HEK293 (cell line): ENCODE measurements around the gene RASA3.

ENCODE experiments used
- CTCF ChIA-PET: fragments of 350-600 bp; formaldehyde crosslinking; extraction: SDS; loops from one replicate; lab custom pipeline; 2021; ENCODE audit warnings: antibody characterized with exemption; lab: Yijun Ruan, JAX
- POLR2A ChIA-PET: fragments of 300-600 bp; formaldehyde crosslinking; extraction: SDS; loops from one replicate; lab custom pipeline; 2020; ENCODE audit warnings: antibody characterized with exemption, inconsistent platforms; lab: Yijun Ruan, JAX
- H3K27ac ChIP-seq: fragments of 200-500 bp; sonication (Bioruptor generic); 2 replicates; pipeline ENCODE4 v1.5.1; 2014; ENCODE audit warnings: low read depth, low read length, control low read depth, inconsistent platforms; ENCODE audit errors: extremely low read depth
- H3K36me3 ChIP-seq, 2 experiments: fragments of 200-500 bp in 1 of 2; sonication (Bioruptor generic) in 1 of 2; 1 replicate in 1 of 2; 2 replicates in 1 of 2; pipeline ENCODE4 v1.5.1; 2014 to 2017; ENCODE audit warnings: inconsistent platforms in 2 of 2, low read length in 2 of 2; ENCODE audit not compliant: control insufficient read depth in 2 of 2, insufficient read depth in 1 of 2
- H3K4me1 ChIP-seq: fragments of 200-500 bp; sonication (Bioruptor generic); 2 replicates; pipeline ENCODE4 v1.5.1; 2014; ENCODE audit warnings: mild to moderate bottlenecking, low read length, inconsistent platforms; ENCODE audit not compliant: control insufficient read depth, insufficient read depth
- H3K4me3 ChIP-seq: 2 replicates; pipeline ENCODE4 v1.5.1; 2011; ENCODE audit warnings: low read depth, mild to moderate bottlenecking, control low read depth, low read length, moderate library complexity
- H3K9me3 ChIP-seq: fragments of 200-500 bp; sonication (Bioruptor generic); 2 replicates; pipeline ENCODE4 v1.5.1; 2014; ENCODE audit warnings: low read depth, low read length, inconsistent platforms; ENCODE audit not compliant: control insufficient read depth, insufficient read depth
- ELK4 ChIP-seq: IDR thresholded peaks from 2 replicates; pipeline ENCODE4 v1.6.1; 2011; ENCODE audit warnings: mild to moderate bottlenecking, low read depth, low read length, borderline replicate concordance
- GLIS2 ChIP-seq: fragments of 450-650 bp; formaldehyde crosslinking; IDR thresholded peaks from 2 replicates; pipeline ENCODE4 v1.5.1; 2016; ENCODE audit warnings: missing biosample characterization, missing genetic modification characterization
- HOXC10 ChIP-seq: sonication (generic); formaldehyde crosslinking; IDR thresholded peaks from 2 replicates; pipeline ENCODE4 v1.8.1; 2023; ENCODE audit warnings: mild to moderate bottlenecking, missing genetic modification reagents
- ZFP37 ChIP-seq: fragments of 450-650 bp; formaldehyde crosslinking; IDR thresholded peaks from 2 replicates; pipeline ENCODE4 v1.5.1; 2016; ENCODE audit warnings: missing biosample characterization, missing genetic modification characterization
- ZNF175 ChIP-seq: fragments of 450-650 bp; formaldehyde crosslinking; IDR thresholded peaks from 2 replicates; pipeline ENCODE4 v1.5.1; 2016; ENCODE audit warnings: missing biosample characterization, missing genetic modification characterization
- ZNF223 ChIP-seq: fragments of 450-650 bp; formaldehyde crosslinking; IDR thresholded peaks from 2 replicates; pipeline ENCODE4 v1.5.1; 2016; ENCODE audit warnings: missing biosample characterization, missing genetic modification characterization
- ZNF248 ChIP-seq: fragments of 450-650 bp; formaldehyde crosslinking; IDR thresholded peaks from 2 replicates; pipeline ENCODE4 v1.5.1; 2017; ENCODE audit warnings: missing biosample characterization, missing genetic modification characterization
- ZNF280D ChIP-seq: fragments of 450-650 bp; formaldehyde crosslinking; IDR thresholded peaks from 2 replicates; pipeline ENCODE4 v1.5.1; 2016; ENCODE audit warnings: missing biosample characterization, missing genetic modification characterization
- ZNF391 ChIP-seq: fragments of 450-650 bp; formaldehyde crosslinking; IDR thresholded peaks from 2 replicates; pipeline ENCODE4 v1.5.1; 2016; ENCODE audit warnings: low read depth, missing biosample characterization, missing genetic modification characterization, borderline replicate concordance
- ZNF514 ChIP-seq: fragments of 450-650 bp; formaldehyde crosslinking; IDR thresholded peaks from 2 replicates; pipeline ENCODE4 v1.5.1; 2016; ENCODE audit warnings: missing biosample characterization, missing genetic modification characterization
- ZNF548 ChIP-seq: fragments of 450-650 bp; formaldehyde crosslinking; IDR thresholded peaks from 2 replicates; pipeline ENCODE4 v1.5.1; 2016; ENCODE audit warnings: missing biosample characterization, missing genetic modification characterization
- ZNF549 ChIP-seq: fragments of 450-650 bp; IDR thresholded peaks from 2 replicates; pipeline ENCODE4 v1.5.1; 2018; ENCODE audit warnings: missing biosample characterization, missing genetic modification characterization, mild to moderate bottlenecking, inconsistent platforms, moderate library complexity
- ZNF560 ChIP-seq: fragments of 450-650 bp; formaldehyde crosslinking; IDR thresholded peaks from 2 replicates; pipeline ENCODE4 v1.5.1; 2017; ENCODE audit warnings: missing biosample characterization, missing genetic modification characterization, borderline replicate concordance
- ZNF701 ChIP-seq: fragments of 450-650 bp; formaldehyde crosslinking; IDR thresholded peaks from 2 replicates; pipeline ENCODE4 v1.5.1; 2016; ENCODE audit warnings: missing biosample characterization, missing genetic modification characterization
- ZNF704 ChIP-seq: fragments of 450-650 bp; formaldehyde crosslinking; IDR thresholded peaks from 2 replicates; pipeline ENCODE4 v1.5.1; 2016; ENCODE audit warnings: missing biosample characterization, missing genetic modification characterization
- ZNF747 ChIP-seq: fragments of 450-650 bp; formaldehyde crosslinking; IDR thresholded peaks from 2 replicates; pipeline ENCODE4 v1.5.1; 2016; ENCODE audit warnings: missing biosample characterization, missing genetic modification characterization
- ZSCAN30 ChIP-seq: fragments of 450-650 bp; IDR thresholded peaks from 2 replicates; pipeline ENCODE4 v1.5.1; 2018; ENCODE audit warnings: missing biosample characterization, mild to moderate bottlenecking, missing genetic modification characterization, moderate library complexity
- TF ChIP-seq, protein P1 (sequence below): fragments of 450-650 bp; formaldehyde crosslinking; IDR thresholded peaks from 2 replicates; pipeline ENCODE4 v1.5.1; 2017; ENCODE audit warnings: missing biosample characterization, mild to moderate bottlenecking, missing genetic modification characterization, moderate library complexity
- TF ChIP-seq, protein P2 (sequence below): fragments of 450-650 bp; formaldehyde crosslinking; IDR thresholded peaks from 2 replicates; pipeline ENCODE4 v1.5.1; 2016; ENCODE audit warnings: missing biosample characterization, missing genetic modification characterization
- TF ChIP-seq, protein P3 (sequence below): fragments of 450-650 bp; formaldehyde crosslinking; IDR thresholded peaks from 2 replicates; pipeline ENCODE4 v1.5.1; 2016; ENCODE audit warnings: missing biosample characterization, missing genetic modification characterization
- TF ChIP-seq, protein P4 (sequence below): fragments of 450-650 bp; formaldehyde crosslinking; IDR thresholded peaks from 2 replicates; pipeline ENCODE4 v1.5.1; 2016; ENCODE audit warnings: missing biosample characterization, missing genetic modification characterization

The RASA3 gene

DNA sequence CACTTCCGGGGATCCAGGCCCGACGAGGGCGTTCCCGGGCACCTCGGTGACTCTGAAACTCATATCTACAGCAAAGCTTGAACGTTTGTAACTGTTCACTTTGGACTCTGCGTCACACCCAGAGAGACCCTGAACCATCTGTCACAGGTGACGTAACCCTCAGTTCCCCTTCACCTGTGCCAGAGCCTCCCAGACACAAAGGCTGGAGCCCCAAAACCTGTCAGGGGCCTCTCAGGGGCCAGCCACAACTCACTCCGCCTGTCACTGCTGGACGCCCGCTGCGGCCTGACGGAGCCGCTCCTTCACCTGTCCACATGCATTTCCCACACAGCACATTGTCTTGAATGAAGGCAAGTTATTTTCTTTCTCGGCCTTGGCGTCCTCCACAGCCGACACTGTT lies 8.0 kb downstream of the RASA3 start:
- ChIA-PET CTCF (no interaction called here), POLR2A (no interaction called here)
- no peaks in the 10 kb centered on the region for H3K4me1 ChIP-seq
- no peak for TF ChIP-seq ZNF391 (tag by site-specific recombination)
- TF ChIP-seq ZNF223, result no peak
- no peak for TF ChIP-seq ZNF704 (tag by site-specific recombination)
- TF ChIP-seq GLIS2 (tag by site-specific recombination), result no peak
- TF ChIP-seq, protein P1, sequence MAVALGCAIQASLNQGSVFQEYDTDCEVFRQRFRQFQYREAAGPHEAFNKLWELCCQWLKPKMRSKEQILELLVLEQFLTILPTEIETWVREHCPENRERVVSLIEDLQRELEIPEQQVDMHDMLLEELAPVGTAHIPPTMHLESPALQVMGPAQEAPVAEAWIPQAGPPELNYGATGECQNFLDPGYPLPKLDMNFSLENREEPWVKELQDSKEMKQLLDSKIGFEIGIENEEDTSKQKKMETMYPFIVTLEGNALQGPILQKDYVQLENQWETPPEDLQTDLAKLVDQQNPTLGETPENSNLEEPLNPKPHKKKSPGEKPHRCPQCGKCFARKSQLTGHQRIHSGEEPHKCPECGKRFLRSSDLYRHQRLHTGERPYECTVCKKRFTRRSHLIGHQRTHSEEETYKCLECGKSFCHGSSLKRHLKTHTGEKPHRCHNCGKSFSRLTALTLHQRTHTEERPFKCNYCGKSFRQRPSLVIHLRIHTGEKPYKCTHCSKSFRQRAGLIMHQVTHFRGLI, result no peak
- no peak for TF ChIP-seq ZFP37
- TF ChIP-seq ZSCAN30 (tag by site-specific recombination), result no peak
- TF ChIP-seq ZNF747, result no peak
- TF ChIP-seq, protein P2, sequence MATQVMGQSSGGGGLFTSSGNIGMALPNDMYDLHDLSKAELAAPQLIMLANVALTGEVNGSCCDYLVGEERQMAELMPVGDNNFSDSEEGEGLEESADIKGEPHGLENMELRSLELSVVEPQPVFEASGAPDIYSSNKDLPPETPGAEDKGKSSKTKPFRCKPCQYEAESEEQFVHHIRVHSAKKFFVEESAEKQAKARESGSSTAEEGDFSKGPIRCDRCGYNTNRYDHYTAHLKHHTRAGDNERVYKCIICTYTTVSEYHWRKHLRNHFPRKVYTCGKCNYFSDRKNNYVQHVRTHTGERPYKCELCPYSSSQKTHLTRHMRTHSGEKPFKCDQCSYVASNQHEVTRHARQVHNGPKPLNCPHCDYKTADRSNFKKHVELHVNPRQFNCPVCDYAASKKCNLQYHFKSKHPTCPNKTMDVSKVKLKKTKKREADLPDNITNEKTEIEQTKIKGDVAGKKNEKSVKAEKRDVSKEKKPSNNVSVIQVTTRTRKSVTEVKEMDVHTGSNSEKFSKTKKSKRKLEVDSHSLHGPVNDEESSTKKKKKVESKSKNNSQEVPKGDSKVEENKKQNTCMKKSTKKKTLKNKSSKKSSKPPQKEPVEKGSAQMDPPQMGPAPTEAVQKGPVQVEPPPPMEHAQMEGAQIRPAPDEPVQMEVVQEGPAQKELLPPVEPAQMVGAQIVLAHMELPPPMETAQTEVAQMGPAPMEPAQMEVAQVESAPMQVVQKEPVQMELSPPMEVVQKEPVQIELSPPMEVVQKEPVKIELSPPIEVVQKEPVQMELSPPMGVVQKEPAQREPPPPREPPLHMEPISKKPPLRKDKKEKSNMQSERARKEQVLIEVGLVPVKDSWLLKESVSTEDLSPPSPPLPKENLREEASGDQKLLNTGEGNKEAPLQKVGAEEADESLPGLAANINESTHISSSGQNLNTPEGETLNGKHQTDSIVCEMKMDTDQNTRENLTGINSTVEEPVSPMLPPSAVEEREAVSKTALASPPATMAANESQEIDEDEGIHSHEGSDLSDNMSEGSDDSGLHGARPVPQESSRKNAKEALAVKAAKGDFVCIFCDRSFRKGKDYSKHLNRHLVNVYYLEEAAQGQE (tag by site-specific recombination), result no peak
- TF ChIP-seq ELK4, result no peak
- H3K4me3 ChIP-seq, result no peak overlapping the region
- H3K9me3 ChIP-seq, result no peaks in the 10 kb centered on the region
- H3K36me3 ChIP-seq, result no peaks in the 10 kb centered on the region
- H3K27ac ChIP-seq, result no peak overlapping the region

- H3K36me3 ChIP-seq, result no peaks in the 10 kb centered on the region
- ChIA-PET POLR2A (interaction anchor here (0.5 kb wide), 1 partner anchor 12 kb away, joined by 4 read pairs; no protein-coding TSS in a partner anchor), CTCF (no interaction called here)
- H3K27ac ChIP-seq, result no peak overlapping the region
- no peaks in the 10 kb centered on the region for H3K9me3 ChIP-seq
- no peak overlapping the region for H3K4me3 ChIP-seq
- no peaks in the 10 kb centered on the region for H3K4me1 ChIP-seq
- TF ChIP-seq ZNF549 (tag by site-specific recombination), result no peak
- TF ChIP-seq, protein P3, sequence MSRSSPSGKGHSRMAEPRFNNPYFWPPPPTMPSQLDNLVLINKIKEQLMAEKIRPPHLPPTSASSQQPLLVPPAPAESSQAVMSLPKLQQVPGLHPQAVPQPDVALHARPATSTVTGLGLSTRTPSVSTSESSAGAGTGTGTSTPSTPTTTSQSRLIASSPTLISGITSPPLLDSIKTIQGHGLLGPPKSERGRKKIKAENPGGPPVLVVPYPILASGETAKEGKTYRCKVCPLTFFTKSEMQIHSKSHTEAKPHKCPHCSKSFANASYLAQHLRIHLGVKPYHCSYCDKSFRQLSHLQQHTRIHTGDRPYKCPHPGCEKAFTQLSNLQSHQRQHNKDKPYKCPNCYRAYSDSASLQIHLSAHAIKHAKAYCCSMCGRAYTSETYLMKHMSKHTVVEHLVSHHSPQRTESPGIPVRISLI (tag by site-specific recombination), result no peak
- no peak for TF ChIP-seq ZNF280D (tag by site-specific recombination)
- no peak for TF ChIP-seq ZNF514 (tag by site-specific recombination)
- TF ChIP-seq ZNF560 (tag by site-specific recombination), result no peak
- TF ChIP-seq, protein P4, sequence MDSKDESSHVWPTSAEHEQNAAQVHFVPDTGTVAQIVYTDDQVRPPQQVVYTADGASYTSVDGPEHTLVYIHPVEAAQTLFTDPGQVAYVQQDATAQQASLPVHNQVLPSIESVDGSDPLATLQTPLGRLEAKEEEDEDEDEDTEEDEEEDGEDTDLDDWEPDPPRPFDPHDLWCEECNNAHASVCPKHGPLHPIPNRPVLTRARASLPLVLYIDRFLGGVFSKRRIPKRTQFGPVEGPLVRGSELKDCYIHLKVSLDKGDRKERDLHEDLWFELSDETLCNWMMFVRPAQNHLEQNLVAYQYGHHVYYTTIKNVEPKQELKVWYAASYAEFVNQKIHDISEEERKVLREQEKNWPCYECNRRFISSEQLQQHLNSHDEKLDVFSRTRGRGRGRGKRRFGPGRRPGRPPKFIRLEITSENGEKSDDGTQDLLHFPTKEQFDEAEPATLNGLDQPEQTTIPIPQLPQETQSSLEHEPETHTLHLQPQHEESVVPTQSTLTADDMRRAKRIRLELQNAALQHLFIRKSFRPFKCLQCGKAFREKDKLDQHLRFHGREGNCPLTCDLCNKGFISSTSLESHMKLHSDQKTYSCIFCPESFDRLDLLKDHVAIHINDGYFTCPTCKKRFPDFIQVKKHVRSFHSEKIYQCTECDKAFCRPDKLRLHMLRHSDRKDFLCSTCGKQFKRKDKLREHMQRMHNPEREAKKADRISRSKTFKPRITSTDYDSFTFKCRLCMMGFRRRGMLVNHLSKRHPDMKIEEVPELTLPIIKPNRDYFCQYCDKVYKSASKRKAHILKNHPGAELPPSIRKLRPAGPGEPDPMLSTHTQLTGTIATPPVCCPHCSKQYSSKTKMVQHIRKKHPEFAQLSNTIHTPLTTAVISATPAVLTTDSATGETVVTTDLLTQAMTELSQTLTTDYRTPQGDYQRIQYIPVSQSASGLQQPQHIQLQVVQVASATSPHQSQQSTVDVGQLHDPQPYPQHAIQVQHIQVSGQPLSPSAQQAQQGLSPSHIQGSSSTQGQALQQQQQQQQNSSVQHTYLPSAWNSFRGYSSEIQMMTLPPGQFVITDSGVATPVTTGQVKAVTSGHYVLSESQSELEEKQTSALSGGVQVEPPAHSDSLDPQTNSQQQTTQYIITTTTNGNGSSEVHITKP (tag by site-specific recombination), result no peak
- no peak for TF ChIP-seq ZNF175 (tag by site-specific recombination)
- no peak for TF ChIP-seq ZNF248 (tag by site-specific recombination)
- no peak for TF ChIP-seq HOXC10
- TF ChIP-seq ZNF701 (tag by site-specific recombination), result no peak
- TF ChIP-seq ZNF548 (tag by site-specific recombination), result no peak
These were observed 8.5 kb downstream of the RASA3 start for GRCh38 chr13:114123876-114124275.
